DMS 273 (cell line): ENCODE measurements around the gene GLO1.
"Not testable (repeated sequence)": the region's sequence is repeated elsewhere in the genome, so short reads cannot be mapped to it uniquely, and the experiment has no call there.

Experiments used
- DNase-seq: peaks from one replicate; lab custom pipeline; 2025; ENCODE audit not compliant: unreplicated experiment; lab: John Stamatoyannopoulos, UW

Gene GLO1

DNA sequence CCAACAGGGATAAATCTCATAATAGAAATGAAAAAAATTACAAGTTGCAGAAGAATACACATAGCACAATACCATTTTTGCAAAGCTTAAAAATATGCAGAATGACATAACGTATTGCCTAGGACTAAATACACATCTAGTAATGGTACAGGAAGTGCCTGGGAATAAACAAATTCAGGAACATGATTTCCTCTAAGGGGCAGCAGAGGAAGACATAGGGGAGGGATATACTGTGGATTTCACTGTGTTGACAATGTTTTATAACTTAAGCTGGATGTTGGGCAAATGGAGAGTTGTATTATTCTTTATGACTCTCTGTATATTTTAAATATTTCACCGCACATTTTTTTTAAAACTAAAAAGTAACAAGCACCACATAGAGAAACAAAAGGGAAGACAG is 5.6 kb upstream of the GLO1 start:
- DNase-seq, result peak; percentile 9

DNA sequence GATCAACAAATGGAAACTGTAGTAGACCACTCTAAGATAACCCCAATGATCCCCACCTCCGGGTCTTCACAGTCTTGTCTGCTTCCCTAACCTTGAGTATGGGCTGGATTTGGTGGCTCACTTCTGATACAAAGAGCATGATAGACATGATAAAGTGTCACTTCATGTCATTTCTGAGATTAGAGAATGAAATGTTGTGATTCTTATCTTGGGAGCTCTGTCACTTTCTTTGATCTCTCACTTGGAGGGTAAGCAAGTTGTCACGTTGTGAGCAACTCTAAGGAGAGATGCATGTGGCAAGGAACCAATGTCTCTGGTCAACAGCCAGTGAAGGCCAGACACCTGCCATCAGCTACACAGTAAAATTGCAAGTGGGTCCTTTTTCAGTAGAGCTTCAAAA is 3.0 kb upstream of the GLO1 start:
- DNase-seq, result no peak

DNA sequence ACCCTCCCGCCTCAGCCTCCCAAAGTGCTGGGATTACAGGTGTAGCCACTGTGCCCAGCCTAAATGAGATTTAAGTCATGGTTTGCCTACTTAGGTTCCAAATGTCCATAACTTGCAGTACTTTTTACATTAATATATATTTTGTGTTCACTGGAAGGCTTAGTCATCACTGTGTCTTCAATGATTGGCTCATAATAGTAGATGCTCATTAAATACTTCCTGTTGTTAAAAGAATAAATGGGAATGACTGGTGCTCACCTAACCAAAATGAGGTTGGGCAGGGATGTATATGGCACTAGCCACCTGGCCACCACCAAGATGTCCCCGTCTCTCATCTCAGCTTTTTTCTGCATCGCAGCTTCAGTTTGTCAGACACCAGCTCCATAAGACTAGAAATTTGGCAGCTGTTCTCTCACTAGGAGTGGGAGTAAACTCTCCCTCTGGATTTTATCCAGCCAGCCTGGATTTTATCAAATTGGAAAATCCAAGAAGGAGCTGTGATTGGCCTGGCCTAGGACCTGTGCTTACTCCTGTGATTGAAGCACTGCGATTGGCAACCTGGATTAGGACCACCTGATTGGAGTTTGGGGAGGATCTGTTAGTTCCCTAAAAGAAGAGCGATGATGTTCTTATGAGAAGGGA is 1.1 kb upstream of the GLO1 start:
- peak; percentile 38 for DNase-seq

DNA sequence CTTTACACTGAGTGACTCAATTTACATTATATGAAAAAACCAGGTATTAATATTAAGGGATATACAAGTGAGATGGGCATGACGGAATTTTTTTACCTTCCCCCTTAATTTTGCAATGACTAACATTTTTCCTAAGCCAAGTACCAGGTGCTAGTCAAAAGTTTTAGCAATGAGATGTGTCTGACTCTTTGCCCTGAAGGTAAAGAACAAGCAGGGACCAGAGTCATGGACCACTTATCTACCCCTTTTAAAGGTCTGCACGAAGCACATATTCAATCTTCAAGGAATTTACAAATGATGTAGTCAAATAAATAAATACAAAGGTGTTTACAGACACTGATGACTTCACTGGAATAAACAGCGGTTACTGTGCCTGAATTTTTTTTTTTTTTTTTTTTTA is 1.4 kb downstream of the GLO1 start:
- no peak for DNase-seq

DNA sequence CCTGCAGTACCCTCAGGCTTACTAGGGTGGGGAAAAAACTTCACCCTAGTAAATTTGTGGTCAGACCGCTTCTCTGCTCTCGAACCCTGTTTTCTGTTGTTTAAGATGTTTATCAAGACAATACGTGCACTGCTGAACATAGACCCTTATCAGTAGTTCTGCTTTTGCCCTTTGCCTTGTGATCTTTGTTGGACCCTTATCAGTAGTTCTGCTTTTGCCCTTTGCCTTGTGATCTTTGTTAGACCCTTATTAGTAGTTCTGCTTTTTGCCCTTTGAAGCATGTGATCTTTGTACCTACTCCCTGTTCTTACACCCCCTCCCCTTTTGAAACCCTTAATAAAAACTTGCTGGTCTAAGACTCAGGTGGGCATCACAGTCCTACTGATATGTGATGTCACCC is 3.2 kb downstream of the GLO1 start:
- not testable (repeated sequence) for DNase-seq

DNA sequence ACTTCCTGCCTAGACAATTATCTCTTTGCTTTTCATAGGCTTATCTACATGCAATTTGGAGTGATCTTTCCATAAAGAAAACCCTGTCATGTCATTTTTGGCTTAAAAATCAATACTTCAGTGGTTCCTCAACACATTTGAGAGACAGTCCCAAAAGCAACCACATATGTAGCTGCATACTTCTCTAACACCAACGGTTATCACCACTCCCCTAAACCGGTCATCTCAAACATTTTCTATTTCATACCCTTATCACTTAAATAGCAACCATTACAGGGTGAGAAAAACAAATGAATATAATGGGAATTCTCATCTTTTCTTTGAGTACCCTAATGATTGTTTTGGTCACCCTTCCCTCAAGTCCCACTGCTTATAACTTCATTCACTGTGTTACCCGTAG is 5.1 kb downstream of the GLO1 start:
- no peak for DNase-seq

DNA sequence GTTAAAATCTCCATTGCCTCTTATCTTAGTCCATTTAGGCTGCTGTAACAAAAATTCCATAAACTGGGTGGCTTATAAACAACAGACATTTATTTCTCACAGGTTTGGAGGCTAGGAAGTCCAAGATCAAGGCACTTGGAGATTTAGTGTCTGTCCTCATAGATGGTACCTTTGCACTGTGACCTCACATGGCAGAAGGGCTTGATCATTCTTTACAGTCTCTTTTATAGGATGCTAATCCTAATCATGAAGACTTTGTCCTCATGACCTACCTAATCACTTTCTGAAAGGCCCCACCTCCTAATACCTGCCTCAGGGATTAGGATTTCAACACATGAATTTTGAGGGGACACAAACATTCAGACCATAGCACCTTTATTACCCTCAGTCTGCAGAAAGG is 6.6 kb downstream of the GLO1 start:
- DNase-seq, result no peak

DNA sequence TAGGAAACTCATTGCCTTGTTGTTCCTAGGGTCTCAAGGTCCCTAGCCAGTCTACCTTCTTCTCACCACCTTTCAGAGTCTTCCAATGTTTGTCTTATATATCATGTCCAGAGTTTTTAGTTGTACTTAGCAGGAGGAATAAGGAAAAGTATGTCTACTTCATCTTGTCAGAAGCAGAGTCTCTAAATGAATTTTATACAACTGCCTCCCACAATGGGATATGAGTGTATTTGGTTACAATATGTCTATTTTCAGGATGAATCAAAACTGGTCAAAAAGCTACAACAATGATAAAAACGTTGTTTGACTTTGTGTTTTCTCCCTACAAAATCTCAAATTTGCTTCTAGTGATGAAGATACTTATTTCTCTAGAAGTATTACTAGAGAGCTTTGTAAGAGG is 7.0 kb downstream of the GLO1 start:
- no peak for DNase-seq

DNA sequence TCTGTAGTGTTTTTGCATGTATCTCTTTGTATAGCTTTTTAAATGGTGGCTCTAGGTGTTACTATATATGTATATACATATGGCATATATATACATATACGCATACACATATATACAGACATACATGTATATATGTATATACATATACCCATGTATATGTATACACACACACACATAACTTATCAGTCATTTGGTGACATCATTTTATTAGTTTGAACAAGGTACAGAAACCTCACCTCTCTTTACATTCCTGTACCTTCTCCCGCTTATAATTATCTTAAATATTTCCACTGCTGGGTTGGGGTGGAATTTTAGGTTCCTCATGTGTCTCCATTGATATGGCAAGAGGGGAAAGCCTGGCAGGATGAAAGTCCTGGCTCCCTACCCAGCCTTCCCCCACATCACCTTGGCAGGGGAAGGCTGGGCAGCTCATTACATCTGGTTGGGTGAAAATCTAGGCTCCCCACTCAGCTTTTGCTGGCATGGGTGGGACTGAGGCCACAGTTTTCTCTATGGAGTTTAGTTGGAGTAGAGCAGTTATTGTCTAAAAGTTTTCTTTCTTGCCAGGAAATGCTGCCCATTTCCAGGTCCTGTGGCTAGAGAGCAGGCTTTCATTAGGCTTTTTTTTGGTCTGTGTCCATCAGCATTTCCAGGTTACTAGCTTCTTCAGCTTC is 7.6 kb downstream of the GLO1 start:
- no peak for DNase-seq

DNA sequence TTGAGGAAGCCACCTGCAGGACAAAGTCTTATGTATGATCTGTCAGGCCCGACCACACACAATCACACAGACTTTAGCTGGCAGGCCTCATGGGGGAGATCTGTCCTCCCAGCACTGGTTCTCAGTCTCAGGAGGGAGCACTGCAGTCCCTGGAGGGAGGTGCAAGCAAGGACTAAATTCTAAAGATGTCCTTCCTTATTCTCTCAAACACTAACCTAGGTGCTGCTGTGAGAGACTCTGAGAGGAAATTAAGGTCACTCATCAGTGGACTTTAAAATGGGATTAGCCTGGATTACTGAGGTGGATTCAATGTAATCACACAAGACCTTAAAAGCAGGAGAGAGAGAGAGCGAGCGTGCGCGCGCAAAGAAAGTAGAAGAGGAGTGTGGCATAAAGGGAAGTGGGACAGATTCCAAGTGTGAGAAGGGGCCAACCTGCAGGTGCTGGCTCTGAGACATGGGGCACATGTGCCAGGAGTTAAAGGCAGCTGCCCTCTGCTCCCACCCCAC is 14.3 kb downstream of the GLO1 start:
- DNase-seq, result no peak

DNA sequence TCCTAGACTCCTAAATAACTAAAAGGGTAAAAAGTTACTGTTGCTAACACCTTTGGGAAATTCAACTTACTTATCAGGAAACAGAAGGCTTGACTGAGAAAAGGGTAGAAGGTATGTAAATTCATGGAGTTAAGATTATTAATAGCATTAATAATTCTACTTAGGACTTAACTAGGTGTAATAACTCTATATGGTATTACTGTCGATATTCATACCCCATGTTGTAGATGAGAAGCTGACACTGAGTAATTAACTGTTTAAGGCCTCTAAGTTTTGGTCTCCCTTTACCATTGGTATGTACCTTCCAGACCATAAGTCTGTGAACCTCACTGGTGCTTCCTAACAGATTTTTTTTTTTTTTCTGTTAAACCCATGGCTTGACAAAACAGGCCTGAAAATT is 15.4 kb downstream of the GLO1 start:
- no peak for DNase-seq

DNA sequence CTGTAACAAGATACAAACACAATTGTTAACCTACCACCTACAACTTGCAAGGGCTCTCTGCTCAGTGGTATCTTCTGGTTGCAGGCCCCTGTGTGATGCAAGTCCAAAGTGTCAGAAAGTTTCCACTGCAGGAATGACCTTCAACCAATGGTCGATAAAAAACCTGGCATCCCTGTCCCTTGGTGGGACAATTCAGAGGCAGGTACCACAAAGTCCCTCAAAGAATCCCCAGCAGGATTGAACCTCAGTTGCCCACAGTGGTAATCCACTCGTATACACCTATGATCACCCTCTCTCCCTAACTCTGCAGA is 15.9 kb downstream of the GLO1 start:
- no peak for DNase-seq

DNA sequence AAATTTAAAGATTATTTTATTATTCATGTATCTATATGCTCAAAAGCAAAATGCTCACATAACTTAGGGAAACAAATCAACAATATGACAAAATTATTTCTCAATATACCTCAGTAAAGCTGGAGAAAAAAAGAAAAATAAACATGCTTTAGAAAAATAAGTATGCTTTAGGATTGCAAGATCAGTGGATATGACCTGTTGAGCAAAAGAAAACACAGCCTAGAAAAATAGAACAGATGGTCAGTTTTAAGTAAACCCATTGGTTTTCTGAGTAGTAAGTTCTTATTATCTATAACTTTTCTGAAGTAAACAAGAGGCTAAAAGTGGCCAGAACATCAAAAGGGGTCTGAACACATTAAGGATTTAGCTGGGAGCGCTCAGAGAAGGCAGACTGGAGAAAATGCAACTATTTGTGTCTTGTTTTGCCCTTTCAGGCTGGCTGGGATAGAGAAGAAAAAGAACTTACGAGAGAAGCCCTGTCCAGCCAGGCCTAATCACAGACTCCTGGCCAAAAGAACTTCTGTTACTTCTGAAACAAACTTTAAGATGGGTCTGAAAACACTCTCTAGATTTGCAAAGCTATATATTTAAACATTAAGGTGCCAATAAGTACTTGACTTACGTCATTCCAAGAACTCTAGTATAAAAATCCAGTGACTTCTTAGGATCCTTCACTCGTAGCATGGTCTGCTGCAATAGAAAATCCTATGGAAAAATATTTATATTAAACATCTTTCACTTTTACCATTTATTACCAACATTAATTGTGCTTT is 16.5 kb downstream of the GLO1 start:
- no peak for DNase-seq

DNA sequence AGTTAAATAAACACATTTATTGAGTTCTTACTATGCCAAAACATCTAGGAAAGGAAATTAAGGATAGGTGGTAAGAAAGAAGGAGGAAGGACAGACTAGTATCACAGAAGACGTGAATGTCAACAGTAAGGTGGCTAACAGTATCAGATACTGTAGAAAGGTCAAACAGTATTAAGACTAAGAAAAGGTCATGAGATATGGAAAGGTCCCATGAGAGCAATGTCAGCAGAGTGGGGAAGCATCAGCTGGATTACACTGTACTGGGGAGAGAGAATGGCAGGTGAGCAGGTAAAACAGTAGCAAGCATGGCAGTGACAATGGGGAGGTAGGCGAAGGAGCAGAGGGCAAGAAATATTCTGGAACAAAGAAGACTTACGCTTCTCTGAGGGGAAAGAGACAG is 18.0 kb downstream of the GLO1 start:
- DNase-seq, result no peak

DNA sequence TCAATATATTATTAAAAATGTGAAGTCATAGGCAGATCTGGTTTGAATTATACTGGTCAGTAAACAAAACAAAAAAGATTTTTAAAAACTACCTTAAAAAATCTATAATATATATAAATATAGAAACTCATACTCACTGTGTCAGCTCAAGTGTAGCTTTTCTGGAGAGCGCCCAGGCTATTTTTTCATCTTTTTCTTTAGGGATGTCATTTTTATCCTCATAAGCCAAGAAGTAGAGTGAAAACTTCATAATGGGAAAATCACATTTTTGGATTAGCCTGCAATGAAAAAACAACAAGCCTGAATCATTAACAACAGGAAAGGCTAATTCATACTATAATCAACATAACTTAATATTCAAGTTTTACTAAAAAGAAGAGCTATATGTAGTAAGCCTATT is 18.7 kb downstream of the GLO1 start:
- DNase-seq, result no peak

DNA sequence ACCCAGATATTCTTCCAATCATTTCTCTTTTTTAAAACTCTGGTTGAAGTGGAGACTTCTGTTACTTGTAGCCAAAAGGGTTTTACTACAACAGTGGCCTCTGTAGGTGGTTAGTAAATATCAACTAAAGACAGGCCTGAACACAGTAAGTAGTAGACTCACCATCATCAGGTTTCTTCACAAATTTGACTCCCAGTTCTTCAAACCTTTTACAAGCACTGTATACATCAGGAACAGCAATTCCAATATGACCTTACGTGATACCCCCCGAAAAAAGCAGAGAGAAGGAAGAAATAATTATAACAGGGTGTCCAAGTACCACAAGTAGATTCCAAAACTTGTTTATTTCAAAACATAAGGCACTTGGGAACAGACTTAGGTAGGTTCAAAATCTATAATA is 21.1 kb downstream of the GLO1 start:
- no peak for DNase-seq

DNA sequence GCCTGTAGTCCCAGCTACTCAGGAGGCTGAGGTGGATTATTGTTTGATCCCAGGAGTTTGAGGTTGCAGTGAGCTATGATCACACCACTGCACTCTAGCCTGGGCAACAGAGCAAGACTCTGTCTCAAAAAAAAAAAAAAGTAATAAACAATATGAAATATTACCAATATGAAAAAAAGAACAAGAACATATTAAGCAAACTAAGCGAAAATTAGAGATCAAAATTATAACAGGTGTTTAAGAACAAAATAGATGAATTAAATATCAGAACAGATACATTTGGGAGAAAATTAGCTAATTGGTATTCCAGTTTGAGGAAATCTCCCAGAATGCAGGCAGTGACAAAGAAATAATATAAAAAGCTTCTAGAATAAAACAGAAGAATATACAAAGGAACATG is 23.3 kb downstream of the GLO1 start:
- DNase-seq, result no peak

DNA sequence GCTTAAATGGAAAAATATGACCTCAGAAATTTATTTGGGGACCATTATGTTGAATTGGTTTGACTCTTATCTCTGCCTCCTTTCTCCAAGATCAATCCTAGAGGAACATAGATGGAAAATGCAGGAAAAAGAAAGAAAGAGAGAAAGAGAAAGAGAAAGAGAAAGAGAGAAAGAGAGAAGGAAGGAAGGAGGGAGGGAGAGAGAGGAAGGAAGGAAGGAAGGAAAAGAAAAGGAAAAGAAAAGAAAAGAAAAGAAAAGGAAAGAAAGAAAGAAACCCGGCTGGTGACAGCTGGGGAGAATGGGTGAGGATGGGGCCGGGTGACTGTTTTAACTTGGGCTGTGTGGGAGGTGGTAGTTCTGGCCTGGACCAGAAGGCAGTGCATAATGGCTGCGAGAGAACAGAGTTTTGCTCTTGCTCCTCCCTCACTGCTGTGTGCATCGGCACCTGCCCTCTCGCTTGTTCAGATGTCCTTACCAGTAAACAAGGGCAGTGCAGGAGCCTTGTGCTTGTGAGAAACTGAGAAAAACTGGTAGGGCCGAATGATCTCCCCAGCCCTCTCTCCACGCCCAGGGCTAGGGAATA is 24.7 kb downstream of the GLO1 start:
- no peak for DNase-seq

DNA sequence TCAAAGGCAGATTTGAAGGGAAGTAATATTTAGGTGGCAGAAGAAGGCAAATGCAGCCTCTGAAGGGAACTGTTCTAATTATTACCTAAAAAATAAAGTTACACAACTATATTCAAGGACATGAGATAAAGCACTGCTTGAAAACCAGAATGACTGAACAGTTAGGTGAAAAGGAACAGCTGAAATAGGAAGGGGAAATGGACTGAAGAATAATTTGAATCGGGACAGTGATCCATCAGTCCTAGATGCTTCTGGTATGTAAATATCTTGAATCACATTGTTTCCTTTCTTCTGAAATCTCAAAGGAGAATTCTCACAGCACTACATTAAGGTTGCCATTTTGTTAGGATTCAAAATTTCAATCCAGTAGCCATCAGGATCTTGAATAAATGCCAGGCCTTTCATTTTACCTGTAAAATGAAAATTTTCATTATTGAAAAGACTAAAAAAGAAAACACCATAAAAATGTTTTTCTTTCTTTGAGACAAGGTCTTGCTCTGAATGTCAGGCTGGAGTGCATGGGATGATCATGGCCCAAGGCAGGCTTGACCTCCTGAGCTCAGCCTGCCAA is 25.9 kb downstream of the GLO1 start:
- no peak for DNase-seq

DNA sequence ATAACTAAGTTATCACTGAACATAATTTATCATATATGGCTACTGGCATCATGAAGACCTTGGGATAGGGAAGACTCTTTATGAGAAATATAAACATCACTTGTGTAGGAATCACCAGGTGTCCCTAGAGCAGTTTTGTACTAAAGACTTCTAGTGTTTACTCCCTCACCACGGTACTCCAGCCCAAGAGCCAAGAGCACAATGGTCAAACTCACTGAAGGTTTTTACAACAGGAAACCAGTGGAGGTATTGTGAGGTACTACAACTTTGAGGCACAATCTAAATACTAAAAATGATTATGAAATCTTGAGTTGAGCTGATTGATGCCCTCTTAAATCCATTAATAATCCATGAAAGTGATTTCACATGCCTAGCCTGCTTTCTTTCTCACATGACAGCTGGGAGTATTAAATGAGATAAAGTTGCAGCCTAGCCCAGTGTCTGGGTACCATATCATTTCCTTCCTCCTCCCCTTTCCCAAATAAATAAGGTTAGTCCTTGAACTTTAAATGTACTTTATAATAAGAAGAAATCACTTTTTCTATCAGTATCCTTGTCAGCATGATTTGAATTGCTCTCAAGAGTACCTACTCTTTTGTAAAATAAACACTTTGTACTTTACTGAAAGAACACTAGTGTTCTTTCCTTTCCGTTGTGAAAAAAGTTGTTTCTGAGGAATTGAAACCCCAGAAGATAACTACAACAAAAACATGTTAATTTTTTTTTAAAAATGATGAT is 26.5 kb downstream of the GLO1 start:
- no peak for DNase-seq
